ENCODE measurements around the gene ZDHHC16. TPM values are rescaled to one million over a fixed set of nuclear protein-coding genes. Genes with fewer than 3 reads are reported as not detected.
A peak's percentile ranks its signal among the peaks of the same experiment; 100 is the strongest.
"Not testable (repeated sequence)": the region's sequence is repeated elsewhere in the genome, so short reads cannot be mapped to it uniquely, and the experiment has no call there.

ZDHHC16 gene
- total RNA-seq, 1 experiment from 2014 or later = 64.5 TPM

GRCh38 chr10:97479410-97479809, 33.4 kb downstream of the ZDHHC16 start:
- BruUV-seq (replicated peaks); ATAC-seq; in situ Hi-C loops (cut with HindIII; ENCODE audit: low pct_unique_long_range_greater_than_20kb, low sequenced_read_pairs); intact Hi-C loops (cut with micrococcal nuclease; ENCODE audit: unreplicated experiment); POLR2A ChIA-PET; H3K27me3 ChIP-seq (ENCODE audit: control insufficient read depth, insufficient read depth, low read length); H3K9me3 ChIP-seq (ENCODE audit: control insufficient read depth, insufficient read depth, low read depth, low read length); H3K4me3 ChIP-seq (ENCODE audit: low read depth in 2 of 2, low read length in 2 of 2); H3K27ac ChIP-seq (ENCODE audit: low read length); DNase-seq (ENCODE audit: low read depth, low spot score); CTCF ChIA-PET; H3K4me1 ChIP-seq (ENCODE audit: control insufficient read depth, insufficient read depth, low read length): not testable (repeated sequence)
- H3K36me3 ChIP-seq (ENCODE audit: control insufficient read depth, insufficient read depth, low read length) = peaks cover 50% of the 10 kb centered on the region

- in situ Hi-C loops (cut with HindIII; ENCODE audit: low pct_unique_long_range_greater_than_20kb, low sequenced_read_pairs) (no loop called here), intact Hi-C loops (cut with micrococcal nuclease; ENCODE audit: unreplicated experiment) (no loop called here)
- Histone ChIP-seq H3K4me1 (ENCODE audit: control insufficient read depth, insufficient read depth, low read length) (peaks cover 10% of the 10 kb centered on the region), H3K4me3 (ENCODE audit: low read depth in 2 of 2, low read length in 2 of 2) (no peak overlapping the region), H3K36me3 (ENCODE audit: control insufficient read depth, insufficient read depth, low read length) (peaks cover 45% of the 10 kb centered on the region), H3K27ac (ENCODE audit: low read length) (no peak overlapping the region), H3K9me3 (ENCODE audit: control insufficient read depth, insufficient read depth, low read depth, low read length) (no peaks in the 10 kb centered on the region), H3K27me3 (ENCODE audit: control insufficient read depth, insufficient read depth, low read length) (no peaks in the 10 kb centered on the region)
- POLR2A ChIA-PET = no interaction called here
- TF ChIP-seq, protein P1, sequence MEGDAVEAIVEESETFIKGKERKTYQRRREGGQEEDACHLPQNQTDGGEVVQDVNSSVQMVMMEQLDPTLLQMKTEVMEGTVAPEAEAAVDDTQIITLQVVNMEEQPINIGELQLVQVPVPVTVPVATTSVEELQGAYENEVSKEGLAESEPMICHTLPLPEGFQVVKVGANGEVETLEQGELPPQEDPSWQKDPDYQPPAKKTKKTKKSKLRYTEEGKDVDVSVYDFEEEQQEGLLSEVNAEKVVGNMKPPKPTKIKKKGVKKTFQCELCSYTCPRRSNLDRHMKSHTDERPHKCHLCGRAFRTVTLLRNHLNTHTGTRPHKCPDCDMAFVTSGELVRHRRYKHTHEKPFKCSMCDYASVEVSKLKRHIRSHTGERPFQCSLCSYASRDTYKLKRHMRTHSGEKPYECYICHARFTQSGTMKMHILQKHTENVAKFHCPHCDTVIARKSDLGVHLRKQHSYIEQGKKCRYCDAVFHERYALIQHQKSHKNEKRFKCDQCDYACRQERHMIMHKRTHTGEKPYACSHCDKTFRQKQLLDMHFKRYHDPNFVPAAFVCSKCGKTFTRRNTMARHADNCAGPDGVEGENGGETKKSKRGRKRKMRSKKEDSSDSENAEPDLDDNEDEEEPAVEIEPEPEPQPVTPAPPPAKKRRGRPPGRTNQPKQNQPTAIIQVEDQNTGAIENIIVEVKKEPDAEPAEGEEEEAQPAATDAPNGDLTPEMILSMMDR (IDR thresholded peaks at IDR 0.05) = no peak
- no peak for TF ChIP-seq SIN3A (IDR thresholded peaks at IDR 0.05; ENCODE audit: borderline replicate concordance, insufficient read depth, low read depth, low read length)
- TF ChIP-seq TCF7L2 (IDR thresholded peaks at IDR 0.05; ENCODE audit: low read depth, low read length) = no peak
- no peak for TF ChIP-seq REST (IDR thresholded peaks at IDR 0.05; ENCODE audit: insufficient read depth in 1 of 2, low read depth in 2 of 2, low read length in 1 of 2)
- TF ChIP-seq POLR2AphosphoS5 (IDR thresholded peaks at IDR 0.05; ENCODE audit: low read depth, low read length) = no peak
- DNase-seq (ENCODE audit: low read depth, low spot score) (no peak), ATAC-seq (no peak)
- BruUV-seq (replicated peaks) = no TSS peak
- CTCF ChIA-PET = no interaction called here
These were observed 34.0 kb downstream of the ZDHHC16 start for GRCh38 chr10:97479939-97480338.

GRCh38 chr10:97481071-97481470, 35.1 kb downstream of the ZDHHC16 start:
- ATAC-seq (no peak), DNase-seq (ENCODE audit: low read depth, low spot score) (no peak)
- no peak for TF ChIP-seq SIN3A (IDR thresholded peaks at IDR 0.05; ENCODE audit: borderline replicate concordance, insufficient read depth, low read depth, low read length)
- TF ChIP-seq, protein P1 (IDR thresholded peaks at IDR 0.05) = no peak
- no peak for TF ChIP-seq TCF7L2 (IDR thresholded peaks at IDR 0.05; ENCODE audit: low read depth, low read length)
- TF ChIP-seq POLR2AphosphoS5 (IDR thresholded peaks at IDR 0.05; ENCODE audit: low read depth, low read length) = no peak
- no peak for TF ChIP-seq REST (IDR thresholded peaks at IDR 0.05; ENCODE audit: insufficient read depth in 1 of 2, low read depth in 2 of 2, low read length in 1 of 2)
- H3K4me1 ChIP-seq (ENCODE audit: control insufficient read depth, insufficient read depth, low read length) = peaks cover 10% of the 10 kb centered on the region
- H3K9me3 ChIP-seq (ENCODE audit: control insufficient read depth, insufficient read depth, low read depth, low read length) = no peaks in the 10 kb centered on the region
- H3K36me3 ChIP-seq (ENCODE audit: control insufficient read depth, insufficient read depth, low read length) = peaks cover 40% of the 10 kb centered on the region
- in situ Hi-C loops (cut with HindIII; ENCODE audit: low pct_unique_long_range_greater_than_20kb, low sequenced_read_pairs) (no loop called here), intact Hi-C loops (cut with micrococcal nuclease; ENCODE audit: unreplicated experiment) (no loop called here)
- POLR2A ChIA-PET = no interaction called here
- H3K4me3 ChIP-seq (ENCODE audit: low read depth in 2 of 2, low read length in 2 of 2) = no peak overlapping the region
- H3K27ac ChIP-seq (ENCODE audit: low read length) = 0 out of 2 replicates have a peak overlapping the region, but pooled peaks have one; percentile 31
- CTCF ChIA-PET = no interaction called here
- BruUV-seq (replicated peaks) = no TSS peak
- H3K27me3 ChIP-seq (ENCODE audit: control insufficient read depth, insufficient read depth, low read length) = no peaks in the 10 kb centered on the region
